Inflammatory macrophage treated with lipopolysaccharide for 1 hour (primary cell): Measurements from ENCODE around the gene GAB2.
"Not testable (repeated sequence)": the region's sequence is repeated elsewhere in the genome, so short reads cannot be mapped to it uniquely, and the experiment has no call there.

Experiments
- DNase-seq, 2 donors: peaks; one replicate each; pipeline ENCODE4 v3.0.0-alpha.2; 2020 to 2022

GAB2 gene

DNA sequence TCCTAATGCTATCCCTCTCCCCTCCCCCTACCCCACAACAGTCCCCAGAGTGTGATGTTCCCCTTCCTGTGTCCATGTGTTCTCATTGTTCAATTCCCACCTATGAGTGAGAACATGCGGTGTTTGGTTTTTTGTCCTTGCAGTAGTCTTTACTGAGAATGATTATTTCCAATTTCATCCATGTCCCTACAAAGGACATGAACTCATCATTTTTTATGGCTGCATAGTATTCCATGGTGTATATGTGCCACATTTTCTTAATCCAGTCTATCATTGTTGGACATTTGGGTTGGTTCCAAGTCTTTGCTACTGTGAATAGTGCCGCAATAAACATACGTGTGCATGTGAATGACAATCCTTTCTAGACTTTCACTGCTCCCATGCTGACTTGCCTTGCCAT is 241.8 kb downstream of the GAB2 start:
- not testable (repeated sequence) for DNase-seq

DNA sequence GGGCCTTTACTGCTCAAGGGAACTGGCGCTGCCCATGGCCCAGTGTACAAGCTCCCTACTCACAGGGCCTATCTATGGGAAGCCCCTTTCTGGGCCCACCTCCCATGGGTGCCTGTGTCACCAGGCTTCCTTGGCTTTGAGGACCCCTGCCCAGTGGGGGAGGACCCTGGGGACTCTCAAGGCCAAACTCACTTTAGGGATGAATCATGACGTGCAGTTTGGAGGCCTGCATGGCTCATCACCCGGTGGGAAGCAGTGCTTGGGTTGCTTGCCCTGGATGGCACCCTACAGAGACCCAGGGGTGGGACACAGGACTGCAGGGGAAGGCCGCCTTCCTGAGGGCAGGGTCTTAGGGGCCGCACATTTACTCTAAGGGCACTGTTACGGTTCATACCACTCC is 245.7 kb downstream of the GAB2 start:
- no peak for DNase-seq

DNA sequence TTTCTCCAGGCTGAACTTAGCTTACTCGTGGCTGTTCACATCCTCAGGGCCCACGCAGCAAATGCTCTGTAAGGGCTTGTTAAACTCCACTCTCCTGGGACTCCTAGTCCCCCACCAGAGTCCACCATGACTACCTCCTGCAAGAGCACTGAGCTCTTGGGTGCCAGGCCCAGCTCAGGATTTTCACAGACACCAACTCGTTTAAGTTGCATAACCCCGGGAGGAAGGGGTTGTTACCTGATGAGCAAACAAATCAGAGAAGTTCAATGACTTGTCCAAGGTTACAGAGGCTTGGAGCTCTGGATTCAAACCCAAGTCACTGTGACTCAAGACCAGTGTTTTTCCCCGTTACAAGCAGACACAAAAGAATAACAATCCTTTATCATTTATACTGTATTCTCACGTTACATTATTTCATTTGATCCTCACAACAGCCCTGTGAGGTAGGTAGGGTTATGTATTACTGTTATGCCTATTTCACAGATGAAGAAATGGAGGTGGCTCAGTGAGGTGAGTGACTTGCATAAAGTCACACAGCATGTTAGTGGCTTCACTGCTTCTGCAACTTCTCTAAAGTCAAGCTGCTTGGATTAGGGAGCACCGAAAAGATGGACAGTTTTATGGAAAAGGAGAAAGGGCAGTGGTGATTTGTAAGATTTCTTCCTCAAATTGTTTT is 246.6 kb downstream of the GAB2 start:
- no peak for DNase-seq

DNA sequence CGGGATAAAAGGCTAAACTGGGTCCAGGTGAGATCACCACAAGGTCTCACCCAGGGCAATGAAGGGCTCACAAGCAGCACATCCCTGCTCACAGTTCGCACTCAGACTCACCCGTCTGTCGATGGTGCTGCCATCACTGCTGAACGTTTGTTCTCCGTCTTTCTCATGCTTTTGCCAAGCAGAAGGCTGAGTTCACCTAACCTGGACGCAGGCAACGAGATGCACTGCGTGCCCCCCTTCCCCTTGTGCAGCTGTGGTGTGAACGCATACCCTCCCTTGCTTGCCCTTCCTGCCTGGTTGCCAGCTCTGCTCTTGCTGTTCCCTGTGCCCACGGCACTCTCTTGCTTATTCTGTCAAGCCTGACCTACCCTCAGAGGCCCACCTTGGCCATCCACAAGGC is 247.2 kb downstream of the GAB2 start:
- DNase-seq, result no peak

DNA sequence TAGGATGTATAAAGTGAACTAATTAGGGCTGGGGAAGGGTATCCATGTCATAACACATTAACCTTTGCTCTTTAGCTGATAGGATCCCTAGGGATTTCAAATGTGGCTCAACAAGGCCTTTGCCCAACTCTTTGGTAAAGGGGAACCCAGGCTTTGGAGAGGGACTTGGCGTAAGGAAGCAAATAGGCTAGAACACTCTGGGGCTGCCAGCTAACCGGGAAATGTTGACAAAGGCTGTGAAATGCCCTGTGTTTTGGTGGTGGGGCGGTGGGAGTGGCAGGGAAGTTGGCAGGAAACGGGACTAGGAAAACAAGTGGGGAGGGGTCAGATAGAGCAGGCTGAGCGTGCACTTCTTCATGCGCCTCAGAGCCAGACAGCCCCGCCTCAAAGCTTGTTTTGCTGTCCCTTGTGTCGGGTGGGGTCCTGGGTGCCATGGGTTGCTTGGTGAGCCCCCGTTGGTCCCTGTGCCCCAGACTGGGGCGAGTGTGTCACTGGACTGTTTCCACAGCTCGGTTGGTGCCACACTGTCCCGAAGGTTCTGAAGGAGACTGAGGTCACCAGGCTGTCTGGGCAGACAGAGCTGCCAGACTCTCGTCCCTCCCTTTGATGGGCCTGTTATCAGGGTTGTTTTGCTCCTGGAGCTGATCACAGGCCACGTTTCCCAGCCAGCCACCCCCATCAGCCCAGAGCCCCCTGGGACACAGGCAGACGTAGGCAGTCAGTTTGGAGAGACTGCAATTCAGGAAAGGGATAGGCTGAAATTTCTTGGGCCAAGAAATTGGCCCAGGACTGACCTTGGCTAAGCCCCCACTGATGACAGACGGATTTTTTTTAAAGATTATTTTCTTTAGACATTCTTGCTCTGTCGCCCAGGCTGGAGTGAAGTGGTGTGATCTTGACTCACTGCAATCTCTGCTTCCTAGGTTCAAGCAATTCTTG is 248.8 kb downstream of the GAB2 start:
- no peak for DNase-seq

DNA sequence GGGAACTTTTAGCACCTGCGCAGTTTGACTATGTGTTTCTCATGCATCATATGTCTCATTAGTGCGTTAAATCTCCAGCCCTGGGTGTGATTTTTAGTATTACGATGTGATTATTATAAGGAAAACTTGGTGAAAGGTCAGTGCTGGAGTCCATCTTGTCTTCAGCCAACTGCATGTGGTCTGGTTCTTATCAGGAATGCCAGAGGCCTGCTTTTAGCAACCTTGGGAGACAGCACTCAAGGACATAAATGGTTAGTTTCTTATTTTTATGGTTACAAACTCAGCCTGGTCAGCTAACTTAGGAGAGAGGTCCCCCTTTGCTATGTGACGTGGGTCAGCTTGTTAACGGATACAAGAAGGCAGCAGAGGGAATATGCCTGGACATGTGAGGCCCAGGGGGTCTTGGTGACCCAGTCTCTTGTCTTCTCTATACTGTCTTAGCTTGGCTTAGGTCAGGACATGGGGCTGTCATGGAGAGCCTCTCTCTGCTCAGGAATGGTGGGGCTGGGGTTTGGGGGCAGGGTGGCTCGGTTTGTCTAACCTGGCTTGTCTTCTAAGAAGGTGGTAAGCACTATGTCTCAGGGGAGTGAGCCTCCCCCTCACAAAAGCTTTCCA is 250.7 kb downstream of the GAB2 start:
- DNase-seq, result no peak
